Hematopoietic multipotent progenitor cell treated with erythropoietin and hydrocortisone succinate and interleukin-3 and kit ligand, for 4 days (in vitro differentiated cells): Measurements from ENCODE around the gene ZNF621.

ENCODE experiments used
- DNase-seq: peaks from one replicate; pipeline ENCODE4 v3.0.0-alpha.2; 2015

The ZNF621 gene

DNA sequence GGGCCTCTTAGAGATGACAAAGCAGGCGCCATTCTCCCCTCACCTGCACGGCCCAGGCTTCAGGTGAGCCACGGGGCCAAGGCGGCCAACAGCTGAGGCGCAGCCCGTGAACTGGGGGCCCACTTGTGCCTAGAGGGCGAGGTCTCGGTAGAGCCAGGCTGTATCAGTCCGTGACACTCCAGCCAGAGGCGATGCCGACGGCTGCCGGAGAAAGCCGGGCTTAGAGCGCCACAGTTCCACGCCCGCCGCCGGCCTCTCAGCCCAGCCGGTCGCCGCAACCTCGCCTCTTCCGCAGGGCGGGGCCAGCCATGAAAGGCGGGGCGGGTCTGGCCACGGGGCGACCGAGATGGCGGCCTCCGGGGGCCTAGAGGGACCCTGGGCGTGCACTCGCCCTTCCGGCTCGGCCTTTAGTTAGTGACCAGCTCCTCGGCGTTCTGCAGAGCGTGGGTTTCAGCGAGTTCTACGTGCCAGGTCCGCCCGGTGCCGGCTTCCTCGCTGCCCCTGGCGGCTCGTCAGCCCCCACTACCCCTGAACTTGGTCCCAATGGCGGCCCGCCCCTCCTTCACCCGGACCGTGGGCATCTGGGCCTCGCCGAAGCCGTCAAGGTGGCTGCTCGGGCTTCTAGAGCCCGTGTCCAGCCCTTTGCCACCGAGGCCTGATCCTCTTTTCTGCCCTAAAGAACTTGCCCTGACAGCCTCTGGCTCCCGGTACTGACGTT, at the start of gene ZNF621:
TSS of gene ZNF621 (plus strand) at position 393 of the 718 bp plus-strand sequence. CDS start 881 bp downstream, outside the sequence.
- DNase-seq: peak; percentile 96

DNA sequence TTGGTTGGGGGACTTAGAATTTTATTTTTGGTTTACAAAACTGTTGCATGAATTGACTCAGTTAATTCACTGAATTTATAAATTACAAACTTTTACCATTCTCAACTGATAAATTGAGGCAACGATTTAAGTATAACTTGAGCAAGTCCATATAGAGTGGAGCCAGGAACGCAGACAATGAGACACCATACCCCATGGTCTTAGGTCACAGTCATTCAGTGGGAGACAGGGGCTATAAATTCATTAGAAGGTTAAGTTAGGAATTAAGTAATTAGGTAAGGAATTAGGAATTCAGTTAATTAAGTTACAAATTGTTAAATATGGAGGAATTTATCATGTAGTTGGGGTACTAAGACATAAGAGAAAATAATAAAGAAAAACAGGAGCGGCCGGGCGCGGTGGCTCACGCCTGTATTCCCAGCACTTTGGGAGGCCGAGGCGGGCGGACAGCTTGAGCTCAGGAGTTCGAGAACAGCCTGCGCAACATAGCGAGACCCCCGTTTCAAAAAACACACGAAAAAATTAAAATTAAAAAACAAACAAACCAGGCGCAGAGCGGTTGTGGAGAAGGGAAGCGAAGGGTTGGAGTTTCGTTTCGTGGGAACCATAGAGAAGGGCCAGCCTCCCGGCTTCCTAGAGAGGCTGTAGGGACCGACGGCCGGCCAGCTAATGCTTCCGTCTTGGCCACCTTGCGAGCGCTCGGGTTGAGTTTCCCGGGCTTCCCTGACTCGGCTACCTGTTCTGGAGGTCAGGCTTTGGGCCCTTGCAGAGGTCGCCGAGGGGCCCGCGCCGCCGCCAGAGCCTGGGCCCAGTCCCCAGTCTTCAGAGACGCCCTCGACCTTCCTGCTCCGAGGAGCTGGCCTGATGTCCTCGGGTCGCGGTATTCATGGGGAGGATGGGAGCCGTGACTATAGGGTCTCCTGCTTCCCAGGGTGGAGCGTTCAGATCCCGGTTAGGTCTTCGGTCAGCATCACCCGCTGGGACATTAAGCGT, 48.0 kb upstream of the ZNF621 start, which contains the start of gene ZNF619:
TSS of gene ZNF619 (plus strand) at position 645 of the 993 bp plus-strand sequence. CDS start 858 bp downstream, outside the sequence.
- peak; percentile 87 for DNase-seq

DNA sequence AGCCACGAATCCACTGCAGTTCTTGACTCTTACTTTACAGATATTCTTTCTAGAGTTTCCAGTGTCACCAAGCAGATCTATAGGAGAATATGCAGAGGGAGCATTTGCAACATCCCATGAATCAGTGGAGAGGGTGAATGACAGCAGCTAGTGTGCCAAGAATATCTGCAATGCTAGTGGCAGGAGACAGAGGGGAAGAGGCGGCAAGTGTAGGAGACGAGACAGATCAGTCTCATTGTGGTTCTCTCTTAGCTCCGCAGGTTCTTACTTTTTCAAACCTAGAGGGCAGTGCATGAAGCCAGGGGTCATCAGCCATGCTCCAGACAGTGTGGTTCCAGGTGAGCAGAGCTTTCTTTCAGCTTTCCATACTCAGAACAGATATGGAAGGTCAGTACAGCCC, 47.1 kb upstream of the ZNF621 start:
- DNase-seq: no peak

DNA sequence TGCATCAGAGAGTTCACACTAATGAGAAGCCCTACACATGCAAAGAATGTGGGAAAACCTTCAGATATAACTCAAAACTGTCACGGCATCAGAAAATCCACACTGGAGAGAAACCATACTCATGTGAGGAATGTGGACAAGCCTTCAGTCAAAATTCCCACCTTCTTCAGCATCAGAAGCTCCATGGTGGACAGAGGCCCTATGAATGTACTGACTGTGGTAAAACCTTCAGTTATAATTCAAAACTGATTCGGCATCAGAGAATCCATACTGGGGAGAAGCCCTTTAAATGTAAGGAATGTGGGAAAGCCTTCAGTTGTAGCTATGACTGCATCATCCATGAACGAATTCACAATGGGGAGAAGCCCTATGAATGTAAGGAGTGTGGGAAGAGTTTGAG, 37.6 kb upstream of the ZNF621 start:
- no peak for DNase-seq

DNA sequence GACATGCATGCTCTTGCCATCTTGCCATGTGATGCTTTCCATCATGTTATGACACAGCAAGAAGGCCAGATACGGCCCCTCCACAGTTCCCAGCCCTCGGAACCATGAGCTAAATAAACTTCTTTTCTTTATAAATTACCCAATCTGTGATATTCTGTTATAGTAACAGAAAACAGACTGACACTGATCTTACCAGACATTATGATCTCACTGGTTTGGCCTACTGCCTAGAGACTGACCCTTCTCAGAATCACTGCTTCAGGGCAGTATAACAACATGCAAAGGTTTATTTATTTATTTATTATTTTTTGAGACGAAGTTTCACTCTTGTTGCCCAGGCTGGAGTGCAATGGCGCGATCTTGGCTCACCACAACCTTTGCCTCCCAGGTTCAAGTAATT, 33.8 kb upstream of the ZNF621 start:
- no peak for DNase-seq

DNA sequence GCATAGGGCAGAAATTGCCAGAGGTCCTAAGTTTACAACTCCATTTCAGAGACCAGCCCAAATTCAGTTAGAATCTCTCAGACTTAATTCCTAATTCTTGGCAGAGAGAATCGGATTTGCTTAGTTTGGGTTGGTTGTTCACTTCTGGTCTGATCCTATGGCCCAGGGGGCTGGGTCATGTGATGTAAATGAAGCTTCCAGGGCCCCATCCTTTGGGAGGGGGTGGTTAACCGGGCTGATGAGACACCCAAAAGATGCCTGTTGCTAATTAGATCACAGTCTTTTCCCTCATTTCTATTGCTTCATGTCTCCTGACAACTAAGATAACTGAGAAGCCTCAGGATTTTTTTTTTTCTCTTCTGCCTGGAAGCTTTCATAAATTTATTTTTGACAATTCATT, 30.1 kb upstream of the ZNF621 start:
- no peak for DNase-seq

DNA sequence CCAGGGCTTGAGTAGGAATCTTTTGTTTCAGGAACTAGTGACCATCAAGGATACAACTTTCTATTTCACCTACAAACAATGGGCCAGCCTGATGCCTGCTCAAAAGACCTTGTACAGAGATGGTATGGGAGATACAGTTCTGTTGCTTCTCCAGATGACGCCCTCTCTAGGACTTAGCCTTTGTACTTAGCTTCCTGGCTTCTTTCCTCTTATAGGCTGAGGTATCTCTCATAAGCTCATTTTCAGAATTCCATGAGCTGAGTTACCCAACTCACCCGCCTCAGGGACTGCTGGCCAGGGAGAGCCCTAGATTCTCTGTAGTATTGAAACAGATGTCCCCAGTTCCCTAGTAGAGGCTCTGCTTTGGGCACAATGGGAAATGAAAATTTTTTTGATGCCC, 27.5 kb upstream of the ZNF621 start:
- DNase-seq: no peak

DNA sequence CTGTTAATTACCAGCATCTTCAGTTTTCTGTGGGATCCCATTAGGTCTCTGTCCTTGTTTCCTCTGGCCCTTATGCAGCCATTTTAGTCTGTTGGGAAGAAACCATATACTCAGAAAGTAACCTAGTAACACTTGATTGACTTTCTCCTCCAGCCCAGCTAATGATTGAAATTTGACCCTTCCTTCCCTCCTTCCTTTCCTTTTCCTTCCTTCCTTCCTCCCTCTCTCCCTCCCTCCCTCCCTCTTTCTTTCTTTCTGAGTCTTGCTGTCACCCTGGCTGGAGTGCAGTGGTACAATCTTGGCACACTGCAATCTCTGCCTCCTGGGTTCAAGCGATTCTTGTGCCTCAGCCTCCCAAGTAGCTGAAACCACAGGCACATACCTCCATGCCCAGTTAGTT, 24.8 kb upstream of the ZNF621 start:
- no peak for DNase-seq

DNA sequence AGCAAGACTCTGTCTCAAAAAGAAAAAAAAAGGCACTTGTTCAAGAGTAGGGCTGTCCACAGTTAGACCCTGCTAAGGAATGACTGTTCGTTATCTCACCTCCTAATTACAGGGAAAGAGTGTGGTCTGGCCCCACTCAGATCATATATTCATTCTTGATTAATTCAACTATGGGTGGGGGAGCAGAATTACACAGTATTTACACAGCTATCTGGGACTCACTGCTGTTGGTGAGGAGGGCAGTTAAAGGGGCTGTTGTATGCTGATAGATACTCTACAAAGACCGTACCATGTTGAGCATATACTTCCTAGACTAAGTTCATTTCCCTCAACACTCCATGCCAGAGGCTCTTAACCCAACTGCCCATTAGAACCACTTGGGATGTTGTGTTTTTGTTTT, 22.7 kb upstream of the ZNF621 start:
- DNase-seq: peak; percentile 83

DNA sequence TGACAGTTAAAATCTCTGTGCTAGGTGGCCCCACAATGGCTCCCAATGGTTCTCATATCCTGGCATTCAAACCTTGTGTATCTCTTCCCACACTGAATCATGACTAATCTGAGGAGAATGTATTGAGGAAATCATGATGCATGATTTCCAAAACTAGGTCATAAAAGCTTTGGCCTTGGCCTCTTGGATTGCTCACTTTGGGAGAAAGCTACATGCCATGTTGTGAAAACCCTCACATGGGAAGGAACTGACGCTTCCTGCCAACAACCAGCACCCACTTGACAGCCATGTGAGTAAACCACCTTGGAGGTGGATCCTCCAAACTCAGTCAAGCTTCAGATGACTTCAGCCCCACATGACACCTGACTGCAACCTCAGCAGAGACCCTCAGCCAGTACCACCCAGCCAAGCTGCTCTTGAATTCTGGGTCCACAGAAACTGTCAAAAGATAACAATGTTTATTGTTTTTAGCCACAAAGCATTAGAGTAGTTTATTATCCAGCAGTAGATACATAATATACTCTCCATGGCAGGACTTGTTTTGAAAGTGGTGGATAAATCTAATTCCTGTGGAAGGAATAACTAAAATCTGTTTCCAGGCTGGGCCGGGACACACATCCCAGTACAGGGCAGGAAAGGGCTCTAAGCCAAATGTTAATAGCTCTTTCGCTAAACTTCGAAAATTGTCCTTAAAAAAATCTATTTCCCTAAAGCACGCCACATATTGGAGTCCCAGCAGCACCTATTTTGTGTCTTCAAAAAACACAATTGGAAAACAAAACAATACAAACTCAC, 19.9 kb upstream of the ZNF621 start:
- DNase-seq: no peak

DNA sequence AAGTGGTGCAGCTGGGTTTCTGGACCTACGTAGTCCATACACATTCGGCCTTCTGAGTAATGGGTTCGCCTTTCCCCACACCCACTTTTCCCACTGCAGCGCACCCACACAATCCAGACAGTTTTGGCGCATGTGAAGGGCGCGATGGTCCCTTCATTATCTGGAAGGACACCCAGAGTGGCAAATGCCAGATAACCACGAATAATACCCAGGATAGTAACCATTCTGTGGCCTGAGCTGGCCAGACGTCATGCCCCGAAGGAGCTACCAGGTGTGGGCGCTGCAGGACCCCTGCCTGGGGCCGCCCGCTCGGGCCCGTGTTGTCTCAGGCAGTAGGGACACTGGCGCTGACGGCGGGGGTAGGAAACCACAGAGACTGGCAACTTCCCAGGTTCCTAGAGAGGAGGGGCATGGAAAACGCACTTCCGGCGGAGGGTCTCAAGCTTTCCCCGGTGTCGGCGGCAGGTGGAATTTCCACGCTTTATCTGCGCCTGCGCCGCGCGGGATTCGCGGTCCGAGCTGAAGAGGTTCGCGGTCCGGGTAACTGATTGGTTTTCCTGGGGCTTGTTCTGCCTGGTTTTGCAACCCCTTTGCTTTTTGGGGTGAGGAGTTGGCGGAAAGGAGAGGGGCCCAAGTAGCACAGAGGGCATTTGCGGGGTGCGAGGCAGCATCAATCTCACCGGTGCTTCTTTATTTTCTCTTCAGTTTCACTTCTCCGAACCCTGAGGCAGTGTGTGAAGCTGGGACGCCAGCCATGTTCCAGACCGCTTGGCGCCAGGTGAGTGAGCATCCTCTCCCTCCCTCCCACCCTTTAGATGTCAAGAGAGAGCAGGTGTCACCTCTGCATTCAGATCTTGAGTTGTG, 18.9 kb upstream of the ZNF621 start, which contains the start of gene ZNF620:
TSS of gene ZNF620 (plus strand) at position 441 of the 864 bp plus-strand sequence. CDS start at position 755, 314 bp downstream.
- peak; percentile 90 for DNase-seq

DNA sequence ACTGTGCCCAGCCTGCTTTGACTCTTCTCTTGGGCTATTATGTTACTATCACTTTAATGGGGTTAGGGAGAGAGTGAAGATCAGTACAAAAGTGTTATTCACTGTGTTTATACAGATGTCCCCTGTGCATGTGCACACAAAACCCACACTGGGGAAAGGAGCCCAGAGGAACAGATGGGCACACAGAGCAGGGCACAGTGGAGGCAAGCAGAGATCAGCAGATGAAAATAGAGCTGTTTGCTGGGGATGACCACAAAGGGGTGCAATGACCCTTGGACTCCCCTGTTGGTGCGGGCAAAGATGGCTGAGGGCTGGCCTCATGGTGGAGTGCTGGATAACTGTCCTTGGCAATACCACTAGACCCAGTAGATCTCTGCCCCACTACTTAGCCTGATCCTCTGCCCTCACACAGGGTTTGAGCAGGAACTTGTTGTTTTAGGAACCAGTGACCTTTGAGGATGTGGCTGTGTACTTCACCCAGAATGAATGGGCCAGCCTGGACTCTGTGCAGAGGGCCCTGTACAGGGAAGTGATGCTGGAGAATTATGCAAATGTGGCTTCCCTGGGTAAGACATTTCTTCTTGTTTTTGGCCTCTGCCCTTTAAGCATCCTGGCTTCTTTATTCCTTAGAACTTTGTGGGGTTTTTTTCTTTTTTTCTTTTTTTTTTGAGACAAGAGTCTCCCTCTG, 13.6 kb upstream of the ZNF621 start:
- DNase-seq: no peak

DNA sequence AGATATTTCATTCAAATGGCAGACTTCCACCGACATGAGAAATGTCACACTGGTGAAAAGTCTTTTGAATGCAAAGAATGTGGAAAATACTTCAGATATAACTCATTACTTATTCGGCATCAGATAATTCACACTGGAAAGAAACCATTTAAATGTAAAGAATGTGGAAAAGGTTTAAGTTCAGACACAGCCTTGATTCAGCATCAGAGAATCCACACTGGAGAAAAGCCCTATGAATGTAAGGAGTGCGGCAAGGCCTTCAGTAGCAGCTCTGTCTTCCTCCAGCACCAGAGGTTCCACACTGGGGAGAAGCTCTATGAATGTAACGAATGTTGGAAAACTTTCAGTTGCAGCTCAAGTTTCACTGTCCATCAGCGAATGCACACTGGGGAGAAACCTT, 8.6 kb upstream of the ZNF621 start:
- DNase-seq: no peak

DNA sequence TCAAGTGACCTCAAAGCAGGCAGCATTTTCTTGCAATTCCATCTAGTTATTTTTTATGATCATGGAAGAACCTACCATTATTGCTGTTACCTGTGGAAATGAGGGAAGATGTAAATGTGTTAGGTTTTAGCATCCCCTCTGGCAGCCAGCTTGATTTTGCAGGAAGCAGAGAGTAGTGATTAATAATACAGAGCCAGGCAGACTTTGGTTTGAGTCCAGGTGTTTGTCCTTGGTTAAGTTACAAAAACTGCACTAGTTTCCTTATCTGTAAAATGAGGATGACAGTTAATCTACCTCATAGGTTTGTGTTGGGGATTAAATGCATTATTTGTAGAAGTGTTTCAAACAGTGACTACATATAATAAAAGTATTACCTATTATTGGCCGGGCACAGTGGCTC, 6.7 kb upstream of the ZNF621 start:
- no peak for DNase-seq

DNA sequence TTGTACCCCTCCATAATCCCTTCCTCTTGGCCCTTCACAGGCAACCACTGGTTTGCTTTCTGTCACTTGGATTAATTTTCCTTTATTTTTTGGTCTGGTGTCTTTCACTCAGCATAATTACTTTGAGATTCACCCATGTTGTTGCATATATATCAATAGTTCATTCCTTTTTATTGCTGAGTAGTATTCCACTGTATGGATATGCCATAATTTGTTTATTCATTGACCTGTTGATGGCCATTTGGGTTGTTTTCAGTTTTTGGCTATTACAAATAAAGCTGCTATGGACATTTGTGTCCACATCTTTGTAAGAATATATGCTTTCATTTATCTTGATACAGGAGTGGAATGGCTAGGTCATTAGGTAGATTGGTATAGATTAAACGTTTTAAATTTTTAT, 5.9 kb upstream of the ZNF621 start:
- no peak for DNase-seq

DNA sequence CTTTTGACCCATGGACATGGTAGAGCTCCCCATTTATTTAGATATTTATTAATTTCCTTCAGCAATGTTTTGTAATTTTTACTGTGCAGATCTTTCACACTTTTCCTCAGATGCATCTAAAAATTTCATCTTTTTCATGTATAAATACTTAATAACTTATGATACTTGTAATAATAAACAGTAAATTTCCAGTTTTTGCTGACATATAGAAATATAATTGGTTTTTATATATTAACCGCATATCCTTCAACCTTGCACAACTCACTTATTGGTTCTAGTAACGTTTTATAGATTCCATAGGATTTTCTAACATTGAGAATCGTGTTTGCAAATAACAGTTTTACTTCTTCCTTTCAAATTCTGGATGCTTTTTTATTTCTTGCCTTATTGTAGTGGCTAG, 3.5 kb upstream of the ZNF621 start:
- DNase-seq: no peak

DNA sequence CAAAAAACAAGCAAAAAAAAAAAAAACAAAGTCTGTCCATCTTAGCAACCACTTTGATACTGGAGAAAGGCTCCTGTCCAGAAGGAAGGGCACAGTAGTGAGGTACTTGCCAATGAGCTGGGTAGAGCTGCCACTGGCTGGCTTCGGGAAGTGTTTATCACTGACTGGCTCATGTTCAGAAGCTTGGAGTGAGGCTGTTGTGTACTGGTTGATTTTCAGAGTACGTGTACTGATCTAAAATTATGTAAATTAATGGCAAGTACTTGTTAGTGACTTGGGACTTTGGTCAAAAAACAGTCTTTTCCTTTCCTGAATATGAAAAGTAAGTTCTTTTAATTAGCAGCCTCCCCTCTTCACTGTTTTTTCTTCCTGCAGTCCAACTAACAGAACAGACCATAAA, 979 bp upstream of the ZNF621 start:
- peak; percentile 29 for DNase-seq

DNA sequence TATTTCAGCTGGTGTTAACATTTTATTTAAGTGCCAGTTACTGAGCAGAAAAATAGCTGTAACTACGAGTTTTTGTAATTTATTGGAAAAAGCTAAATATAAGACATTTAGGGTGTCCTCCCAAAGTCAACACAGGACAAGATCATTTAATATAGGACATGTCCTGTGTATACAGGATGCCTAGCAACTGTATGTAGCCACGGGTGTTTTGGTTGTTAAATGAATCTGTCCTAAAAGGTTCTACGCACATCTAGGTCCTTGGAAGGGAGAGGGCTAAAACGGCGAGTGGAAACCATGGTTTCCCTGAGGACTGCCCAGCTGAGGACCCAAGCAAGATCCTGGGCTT, 565 bp upstream of the ZNF621 start:
- DNase-seq: no peak

DNA sequence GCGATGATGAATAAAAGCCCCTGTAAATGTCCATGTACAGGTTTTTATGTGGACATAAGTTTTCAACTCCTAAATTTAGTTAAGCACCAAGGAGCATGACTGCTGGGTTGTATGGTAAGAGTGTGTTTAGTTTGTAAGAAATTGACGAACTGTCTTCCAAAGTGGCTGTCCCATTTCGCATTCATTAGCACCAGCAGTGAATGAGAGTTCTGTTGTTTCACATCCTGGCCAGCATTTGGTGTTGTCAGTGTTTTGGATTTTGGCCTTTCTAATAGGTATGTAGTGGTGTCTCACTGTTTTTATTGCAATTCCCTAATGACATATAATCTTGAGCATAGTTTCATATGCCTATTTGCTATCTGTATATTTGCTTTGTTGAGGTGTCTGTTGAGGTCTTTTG, 3.7 kb downstream of the ZNF621 start:
- DNase-seq: no peak

DNA sequence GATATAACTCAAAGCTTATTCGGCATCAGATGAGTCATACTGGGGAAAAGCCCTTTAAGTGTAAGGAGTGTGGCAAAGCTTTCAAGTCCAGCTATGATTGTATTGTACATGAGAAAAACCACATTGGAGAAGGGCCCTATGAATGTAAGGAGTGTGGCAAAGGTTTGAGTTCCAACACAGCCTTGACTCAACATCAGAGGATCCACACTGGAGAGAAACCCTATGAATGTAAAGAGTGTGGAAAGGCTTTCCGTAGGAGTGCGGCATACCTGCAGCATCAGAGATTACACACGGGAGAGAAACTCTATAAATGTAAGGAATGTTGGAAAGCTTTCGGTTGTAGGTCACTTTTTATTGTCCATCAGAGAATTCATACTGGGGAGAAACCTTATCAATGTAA, 7.5 kb downstream of the ZNF621 start:
- DNase-seq: no peak

DNA sequence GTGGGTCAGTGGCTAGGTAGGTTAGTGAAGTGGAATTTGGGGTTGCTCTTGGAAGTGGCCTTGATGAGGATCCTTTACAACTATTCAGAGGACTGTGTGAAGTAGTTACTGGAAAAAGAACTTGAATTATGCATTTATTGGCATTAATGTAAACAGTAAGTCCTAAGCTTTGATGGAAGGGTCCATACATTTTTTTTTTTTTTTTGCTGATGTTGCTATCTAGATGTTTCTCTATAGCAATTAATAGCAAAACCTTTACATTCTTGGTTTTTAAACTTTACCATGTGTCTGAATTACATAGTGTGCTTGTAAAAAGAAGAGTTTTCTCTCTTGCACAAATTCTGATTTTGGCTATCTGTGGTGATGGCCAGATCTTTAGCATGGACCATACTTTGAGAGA, 9.5 kb downstream of the ZNF621 start:
- no peak for DNase-seq
